Lung (tissue), 12 donors: ENCODE data around the gene CAP2. TPM values are rescaled to one million over a fixed set of nuclear protein-coding genes. Genes with fewer than 3 reads are reported as not detected.
"Not testable (repeated sequence)": the region's sequence is repeated elsewhere in the genome, so short reads cannot be mapped to it uniquely, and the experiment has no call there.

Experiments used
- ATAC-seq: fragments of 200-7000 bp; cut with Tn5 transposase; one replicate; pipeline ENCODE4 v1.9.1; 2020; ENCODE audit warnings: moderate number of reproducible peaks; ENCODE audit not compliant: insufficient read depth, low FRiP score
- DNase-seq, 3 donors: peaks; one replicate each; pipeline ENCODE4 v3.0.0-alpha.2; 2013 to 2017
- H3K27ac ChIP-seq, 2 donors: one replicate each; pipeline ENCODE4 v1.5.1; 2013; ENCODE audit warnings: mild to moderate bottlenecking in 2 of 2, moderate library complexity in 2 of 2, control low read depth in 1 of 2, inconsistent platforms in 1 of 2, low read depth in 1 of 2, low read length in 1 of 2
- H3K27me3 ChIP-seq, 3 donors: one replicate each; pipeline ENCODE4 v1.5.1; 2013; ENCODE audit warnings: low read length in 2 of 3; ENCODE audit not compliant: control insufficient read depth in 3 of 3, insufficient read depth in 3 of 3
- H3K36me3 ChIP-seq, 4 donors: one replicate each; pipeline ENCODE4 v1.5.1; 2013; ENCODE audit warnings: low read length in 4 of 4, mild to moderate bottlenecking in 1 of 4, moderate library complexity in 1 of 4; ENCODE audit not compliant: control insufficient read depth in 4 of 4, insufficient read depth in 4 of 4
- H3K4me1 ChIP-seq, 5 donors: one replicate each; pipeline ENCODE4 v1.5.1; 2013; ENCODE audit warnings: low read length in 5 of 5, mild to moderate bottlenecking in 2 of 5, moderate library complexity in 1 of 5; ENCODE audit not compliant: control insufficient read depth in 5 of 5, insufficient read depth in 5 of 5
- H3K4me3 ChIP-seq: one replicate; pipeline ENCODE4 v1.5.1; 2013; ENCODE audit warnings: mild to moderate bottlenecking, control low read depth, moderate library complexity
- H3K9ac ChIP-seq, 2 donors: one replicate each; pipeline ENCODE4 v1.5.1; 2013; ENCODE audit warnings: low read length in 2 of 2, control low read depth in 1 of 2; ENCODE audit not compliant: insufficient read depth in 1 of 2
- H3K9me3 ChIP-seq, 4 donors: one replicate each; pipeline ENCODE4 v1.5.1; 2013; ENCODE audit warnings: low read length in 3 of 4, mild to moderate bottlenecking in 1 of 4, moderate library complexity in 1 of 4; ENCODE audit not compliant: control insufficient read depth in 4 of 4, insufficient read depth in 3 of 4
- CTCF ChIP-seq: IDR thresholded peaks from 2 replicates; pipeline ENCODE4 v1.5.1; 2012; ENCODE audit warnings: mild to moderate bottlenecking; ENCODE audit errors: control extremely low read depth, extremely low read depth
- WGBS, 2 donors: extraction: QIAGEN DNeasy Blood & Tissue Kit; methylation state at CpG; one replicate each; pipeline ENCODE4 v1.1.7; 2013; 5-methylcytosine and 5-hydroxymethylcytosine counted together
- polyA plus RNA-seq, 2 donors: library from polyadenylated mRNA; stranded (reverse); fragments of 200-250 nt; gene quantifications; one replicate each; pipeline ENCODE4 v1.2.1, GENCODE V29; 2013
- total RNA-seq, 2 donors: library from RNA; depleted of rRNA in 1 of 2; stranded (reverse); fragments of >200 nt in 1 of 2; gene quantifications; one replicate each; pipeline ENCODE4 v1.2.1, GENCODE V29; 2014 to 2021
- donor health status: control.
- donor health status: control.
- donor health status: Bipolar disorder and iron deficiency.
- donor health status: healthy.
- donor health status: DM: yes; HTN: yes; CAD: no.

The CAP2 gene
- total and polyA plus RNA-seq, 4 donors, result 2.0 to 5.7 (median 3.4) TPM

- ATAC-seq (peak; percentile 27), DNase-seq (peak in 1 of 3 donors; percentile 22)
- H3K36me3 ChIP-seq, result no peaks in the 10 kb centered on the region
- 58 to 66% methylated on average over 7 of the region's 7 CpGs for WGBS, 2 donors
- H3K27ac ChIP-seq, result no peak overlapping the region
- no peaks in the 10 kb centered on the region for H3K27me3 ChIP-seq
- H3K4me1 ChIP-seq, result peaks cover 0 to 8% (median 3%) of the 10 kb centered on the region in 5 donors
- H3K9ac ChIP-seq, result no peak overlapping the region
- H3K9me3 ChIP-seq, result no peaks in the 10 kb centered on the region
- no peak overlapping the region for H3K4me3 ChIP-seq
- no peak for TF ChIP-seq CTCF
Observed at GRCh38 chr6:17585766-17586490, 192.5 kb downstream of the CAP2 start.

DNA sequence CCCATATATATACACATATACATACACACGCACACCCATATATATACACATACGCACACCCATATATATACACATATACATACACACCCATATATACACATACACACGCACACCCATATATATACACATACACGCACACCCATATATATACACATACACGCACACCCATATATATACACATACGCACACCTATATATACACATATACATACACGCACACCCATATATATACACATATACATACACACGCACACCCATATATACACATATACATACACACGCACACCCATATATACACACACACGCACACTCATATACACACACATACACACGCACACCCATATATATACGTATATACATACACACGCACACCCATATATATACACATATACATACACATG is 193.2 kb downstream of the CAP2 start:
- 95 to 97% methylated on average over 13 of the region's 13 CpGs for WGBS, 2 donors
- not testable (repeated sequence) for H3K4me1 ChIP-seq, H3K36me3 ChIP-seq, H3K27me3 ChIP-seq, H3K4me3 ChIP-seq, ATAC-seq, DNase-seq, H3K9ac ChIP-seq, H3K27ac ChIP-seq, H3K9me3 ChIP-seq

- Histone ChIP-seq H3K4me1 (peaks cover 0 to 8% (median 3%) of the 10 kb centered on the region in 5 donors), H3K27me3 (no peaks in the 10 kb centered on the region), H3K27ac (no peak overlapping the region), H3K4me3 (no peak overlapping the region), H3K36me3 (no peaks in the 10 kb centered on the region), H3K9me3 (no peaks in the 10 kb centered on the region), H3K9ac (no peak overlapping the region)
- no peak for ATAC-seq
- no peak for TF ChIP-seq CTCF
- WGBS, 2 donors, result 93 to 95% methylated on average over 6 of the region's 6 CpGs
- no peak for DNase-seq
Observed at GRCh38 chr6:17588011-17588410, 194.6 kb downstream of the CAP2 start.

DNA sequence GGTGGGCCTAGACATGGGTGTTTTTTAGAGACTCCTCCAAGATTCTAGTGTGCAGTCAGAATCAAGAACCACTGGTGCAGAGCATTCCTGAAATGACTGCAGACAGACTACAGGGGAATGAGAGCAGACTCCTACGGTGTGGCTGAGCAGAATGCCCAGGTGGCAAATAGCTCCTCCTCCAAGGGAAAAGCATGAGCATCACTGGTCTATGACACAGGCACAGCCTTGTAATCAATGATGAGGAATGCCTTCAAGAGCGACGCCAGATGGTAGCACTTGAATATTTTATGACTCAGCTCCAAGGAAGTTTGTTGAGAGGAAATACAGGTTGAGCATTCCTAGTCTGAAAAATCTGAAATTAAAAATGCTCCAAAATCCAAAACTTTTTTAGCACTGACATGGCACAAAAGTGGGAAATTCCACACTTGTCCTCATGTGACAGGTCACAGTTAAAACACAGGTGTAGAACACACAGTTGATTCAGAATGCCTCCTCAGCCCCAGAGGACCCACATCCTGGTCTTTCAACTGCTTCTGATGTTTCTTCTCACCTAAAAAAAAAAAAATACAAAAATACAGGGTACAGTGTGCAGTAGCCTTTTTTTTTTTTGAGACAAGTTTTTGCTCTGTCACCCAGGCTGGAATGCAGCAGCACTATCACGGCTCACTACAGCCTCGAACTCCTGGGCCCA is 196.2 kb downstream of the CAP2 start:
- ATAC-seq, result peak; percentile 63
- 75 to 84% methylated on average over 5 of the region's 5 CpGs for WGBS, 2 donors
- Histone ChIP-seq H3K4me1 (no peaks in the 10 kb centered on the region), H3K9me3 (no peaks in the 10 kb centered on the region), H3K9ac (no peak overlapping the region), H3K36me3 (no peaks in the 10 kb centered on the region), H3K27me3 (no peaks in the 10 kb centered on the region), H3K27ac (no peak overlapping the region), H3K4me3 (no peak overlapping the region)
- DNase-seq, result peak; percentile 34 to 46 (median 43)
- no peak for TF ChIP-seq CTCF
